ENCODE data around the gene DOP1A. TPM values are rescaled to one million over a fixed set of nuclear protein-coding genes. Genes with fewer than 3 reads are reported as not detected.

Gene DOP1A
- total RNA-seq, 1 experiment from 2014 or later = 24.4 TPM

GRCh38 chr6:83127976-83128375 is 60.5 kb downstream of the DOP1A start:
- intact Hi-C loops (cut with micrococcal nuclease; ENCODE audit: unreplicated experiment) = no loop called here
- Mint-ChIP-seq H3K9me3 (ENCODE audit: low read depth, unreplicated experiment) (no peaks in the 10 kb centered on the region), H3K4me3 (ENCODE audit: low read depth, unreplicated experiment) (no peak overlapping the region), H3K36me3 (ENCODE audit: insufficient read depth, unreplicated experiment) (no peaks in the 10 kb centered on the region), H3K4me1 (ENCODE audit: low read depth, unreplicated experiment) (no peaks in the 10 kb centered on the region), H3K27me3 (ENCODE audit: unreplicated experiment) (no peaks in the 10 kb centered on the region), H3K27ac (ENCODE audit: unreplicated experiment) (no peak overlapping the region)
- CTCF ChIA-PET = no interaction called here
- BruUV-seq (replicated peaks) = no TSS peak
- no peak for DNase-seq
- TF ChIP-seq CTCF (IDR thresholded peaks at IDR 0.05; ENCODE audit: unreplicated experiment) = no peak

- Mint-ChIP-seq H3K36me3 (ENCODE audit: insufficient read depth, unreplicated experiment) (no peaks in the 10 kb centered on the region), H3K4me1 (ENCODE audit: low read depth, unreplicated experiment) (no peaks in the 10 kb centered on the region), H3K27ac (ENCODE audit: unreplicated experiment) (no peak overlapping the region), H3K9me3 (ENCODE audit: low read depth, unreplicated experiment) (no peaks in the 10 kb centered on the region), H3K27me3 (ENCODE audit: unreplicated experiment) (no peaks in the 10 kb centered on the region), H3K4me3 (ENCODE audit: low read depth, unreplicated experiment) (no peak overlapping the region)
- no peak for TF ChIP-seq CTCF (IDR thresholded peaks at IDR 0.05; ENCODE audit: unreplicated experiment)
- no TSS peak for BruUV-seq (replicated peaks)
- DNase-seq = no peak
- CTCF ChIA-PET = no interaction called here
- intact Hi-C loops (cut with micrococcal nuclease; ENCODE audit: unreplicated experiment) = no loop called here
Observed at GRCh38 chr6:83132121-83132520, 64.7 kb downstream of the DOP1A start.

- CTCF ChIA-PET = no interaction called here
- no TSS peak for BruUV-seq (replicated peaks)
- no peaks in the 10 kb centered on the region for H3K36me3 Mint-ChIP-seq (ENCODE audit: insufficient read depth, unreplicated experiment)
- no peak overlapping the region for H3K27ac Mint-ChIP-seq (ENCODE audit: unreplicated experiment)
- no peak overlapping the region for H3K4me3 Mint-ChIP-seq (ENCODE audit: low read depth, unreplicated experiment)
- H3K4me1 Mint-ChIP-seq (ENCODE audit: low read depth, unreplicated experiment) = no peaks in the 10 kb centered on the region
- no peaks in the 10 kb centered on the region for H3K27me3 Mint-ChIP-seq (ENCODE audit: unreplicated experiment)
- TF ChIP-seq CTCF (IDR thresholded peaks at IDR 0.05; ENCODE audit: unreplicated experiment) = no peak
- DNase-seq = no peak
- H3K9me3 Mint-ChIP-seq (ENCODE audit: low read depth, unreplicated experiment) = no peaks in the 10 kb centered on the region
- intact Hi-C loops (cut with micrococcal nuclease; ENCODE audit: unreplicated experiment) = no loop called here
Observed at GRCh38 chr6:83138118-83138722, 70.7 kb downstream of the DOP1A start.

GRCh38 chr6:83138758-83139157 is 71.3 kb downstream of the DOP1A start:
- Mint-ChIP-seq H3K4me1 (ENCODE audit: low read depth, unreplicated experiment) (no peaks in the 10 kb centered on the region), H3K36me3 (ENCODE audit: insufficient read depth, unreplicated experiment) (no peaks in the 10 kb centered on the region), H3K9me3 (ENCODE audit: low read depth, unreplicated experiment) (no peaks in the 10 kb centered on the region), H3K27ac (ENCODE audit: unreplicated experiment) (no peak overlapping the region), H3K4me3 (ENCODE audit: low read depth, unreplicated experiment) (no peak overlapping the region), H3K27me3 (ENCODE audit: unreplicated experiment) (no peaks in the 10 kb centered on the region)
- no peak for DNase-seq
- intact Hi-C loops (cut with micrococcal nuclease; ENCODE audit: unreplicated experiment) = no loop called here
- CTCF ChIA-PET = no interaction called here
- no TSS peak for BruUV-seq (replicated peaks)
- TF ChIP-seq CTCF (IDR thresholded peaks at IDR 0.05; ENCODE audit: unreplicated experiment) = no peak
